Hippocampal formation (tissue), 2 donors: Measurements from ENCODE around the gene PARD6G.

ENCODE experiments used
- DNase-seq, 2 donors: peaks; one replicate each; lab custom pipeline; 2025; lab: John Stamatoyannopoulos, UW

The PARD6G gene

DNA sequence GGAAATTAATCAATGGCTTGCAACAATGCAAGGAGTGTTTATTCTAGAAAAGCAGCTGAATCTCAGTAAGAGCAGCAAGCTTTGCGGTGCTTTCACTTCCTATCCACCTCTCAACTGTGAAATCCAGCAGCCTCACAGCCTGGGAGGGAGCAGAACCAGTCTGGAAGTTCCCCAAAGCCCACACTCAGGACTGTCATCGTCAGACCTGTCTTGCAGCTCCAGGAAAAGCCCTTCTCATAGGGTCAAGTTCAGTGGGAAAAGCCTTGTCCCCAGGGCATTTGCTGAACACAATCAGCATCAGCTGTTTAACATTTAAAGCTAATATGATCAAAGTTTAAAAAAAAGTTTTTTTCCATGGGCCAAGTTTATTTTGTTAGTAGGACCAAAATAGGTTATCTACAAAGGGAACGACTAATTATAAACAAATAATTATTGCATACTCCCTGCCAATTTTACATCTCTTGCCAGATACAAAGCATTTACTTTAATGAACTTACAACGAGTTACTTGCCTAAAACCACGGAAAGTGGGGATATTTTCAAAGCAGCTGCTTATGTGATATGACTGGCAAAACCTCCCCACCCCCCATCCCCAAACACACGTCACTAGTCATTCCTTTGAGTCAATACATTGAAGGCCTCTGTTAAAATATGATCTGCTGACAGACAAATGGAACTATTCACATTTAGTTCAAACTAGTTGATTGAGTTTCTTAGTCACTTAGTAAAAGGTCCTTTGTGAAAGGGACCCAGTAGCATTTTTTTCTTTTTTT, 36.8 kb downstream of the PARD6G start:
- DNase-seq = no peak

DNA sequence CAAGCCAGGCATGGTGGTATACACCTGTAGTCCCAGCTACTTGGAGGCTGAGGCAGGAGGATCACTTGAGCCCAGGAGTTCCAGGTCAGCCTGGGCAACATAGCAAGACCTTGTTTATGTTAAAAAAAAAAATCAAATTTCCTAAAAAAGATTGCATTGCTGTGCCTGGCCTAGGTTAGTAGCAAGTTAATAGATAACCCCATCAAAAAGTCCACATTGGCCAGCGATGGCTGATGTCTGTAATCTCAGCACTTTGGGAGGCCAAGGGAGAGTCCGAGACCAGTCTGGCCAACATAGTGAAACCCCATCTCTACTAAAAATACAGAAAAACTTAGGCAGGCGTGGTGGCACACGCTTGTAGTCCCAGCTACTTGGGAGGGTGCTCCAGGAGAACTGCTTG, 38.7 kb downstream of the PARD6G start:
- DNase-seq = no peak

DNA sequence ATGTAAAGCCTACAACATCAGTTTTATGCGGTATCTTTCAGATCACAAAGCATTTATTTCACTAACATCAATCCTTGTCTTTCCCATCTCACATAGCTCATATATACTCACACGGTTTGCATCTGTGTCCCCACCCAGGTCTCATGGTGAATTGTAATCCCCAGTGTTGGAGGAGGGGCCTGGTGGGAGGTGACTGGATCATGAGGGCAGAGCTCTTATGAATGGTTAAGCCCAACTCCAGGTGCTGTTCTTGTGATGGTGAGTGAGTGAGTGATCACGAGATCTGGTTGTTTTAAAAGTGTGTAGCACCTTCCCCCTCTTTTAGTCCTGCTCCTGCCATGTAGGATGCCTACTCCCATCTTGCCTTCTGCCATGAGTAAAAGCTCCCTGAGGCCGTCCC, 42.0 kb downstream of the PARD6G start:
- DNase-seq = no peak

- DNase-seq = no peak
Observed at GRCh38 chr18:80204142-80204541, 43.2 kb downstream of the PARD6G start.

DNA sequence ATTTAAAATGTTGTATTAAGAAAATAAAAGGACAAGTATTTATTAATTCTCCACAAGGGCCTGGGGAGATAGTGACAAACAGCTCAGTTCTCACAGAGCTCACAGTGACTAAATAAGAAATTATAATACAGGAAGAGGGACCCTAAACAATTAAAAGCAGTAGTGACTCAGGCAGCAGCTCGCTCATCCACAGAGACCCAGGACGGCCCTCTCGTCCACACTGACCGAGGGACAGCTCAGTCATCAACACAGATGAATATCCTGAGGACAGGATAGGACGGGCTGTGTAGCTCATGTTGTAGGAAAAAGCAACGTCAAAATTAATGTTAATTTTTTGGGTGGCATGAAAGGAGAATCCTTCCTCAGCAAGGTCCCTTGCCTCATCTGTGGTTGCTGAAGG, 44.1 kb downstream of the PARD6G start:
- no peak for DNase-seq

DNA sequence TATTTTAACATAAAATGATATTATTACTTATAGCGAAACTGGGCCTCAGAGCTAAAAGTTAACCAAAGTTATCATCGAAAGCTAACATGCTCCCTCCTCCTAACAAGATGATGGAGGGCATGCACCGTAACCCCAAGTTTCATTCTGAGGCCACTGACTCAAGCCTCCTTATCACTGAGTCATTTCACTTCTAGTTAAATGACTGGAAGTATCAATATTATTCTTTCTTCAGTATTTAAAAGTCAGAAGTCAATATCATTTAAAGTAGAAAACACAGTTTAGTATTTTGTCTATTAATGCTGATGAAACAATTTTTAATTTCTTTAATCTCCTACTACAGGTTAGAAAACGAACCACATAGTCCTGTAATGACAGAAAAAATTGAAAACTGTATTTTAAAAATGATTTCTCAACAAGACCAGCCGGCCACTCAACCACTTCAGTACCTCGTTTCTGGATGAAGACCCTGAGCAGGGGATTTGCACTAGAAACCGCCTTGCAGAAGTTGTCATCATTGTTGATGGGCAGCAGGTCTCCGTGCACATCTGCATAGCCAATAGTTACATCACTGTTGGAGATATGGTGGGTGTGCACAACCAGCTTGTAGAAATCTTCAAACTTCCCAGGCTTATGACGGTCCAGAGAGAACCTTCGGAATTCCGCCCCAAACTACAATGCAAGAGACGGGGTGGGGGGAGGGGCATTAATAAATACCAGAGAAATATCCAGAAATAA, 44.9 kb downstream of the PARD6G start:
- DNase-seq = no peak

DNA sequence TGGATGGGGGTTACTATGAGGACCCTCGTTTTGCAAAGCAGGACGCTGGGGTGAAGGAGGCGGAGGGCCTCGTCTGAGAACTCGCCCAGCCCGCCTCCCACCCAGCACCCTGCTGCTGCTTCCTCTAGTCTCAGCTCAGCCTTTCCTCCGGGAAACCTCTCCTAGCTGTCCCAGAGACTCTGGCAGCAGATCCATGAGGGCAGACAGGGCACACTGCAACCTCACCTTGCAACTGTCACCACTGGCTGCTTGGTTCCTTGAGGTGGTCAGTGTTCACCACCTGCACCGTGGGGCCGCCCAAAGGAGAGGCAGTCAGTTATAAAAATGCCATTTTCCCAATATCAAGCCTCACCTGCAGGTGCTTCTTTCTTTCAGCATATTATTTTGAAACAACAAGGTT, 45.6 kb downstream of the PARD6G start:
- no peak for DNase-seq

GRCh38 chr18:80200932-80201672, 46.2 kb downstream of the PARD6G start:
- DNase-seq = peak in 1 of 2 donors; percentile 20

DNA sequence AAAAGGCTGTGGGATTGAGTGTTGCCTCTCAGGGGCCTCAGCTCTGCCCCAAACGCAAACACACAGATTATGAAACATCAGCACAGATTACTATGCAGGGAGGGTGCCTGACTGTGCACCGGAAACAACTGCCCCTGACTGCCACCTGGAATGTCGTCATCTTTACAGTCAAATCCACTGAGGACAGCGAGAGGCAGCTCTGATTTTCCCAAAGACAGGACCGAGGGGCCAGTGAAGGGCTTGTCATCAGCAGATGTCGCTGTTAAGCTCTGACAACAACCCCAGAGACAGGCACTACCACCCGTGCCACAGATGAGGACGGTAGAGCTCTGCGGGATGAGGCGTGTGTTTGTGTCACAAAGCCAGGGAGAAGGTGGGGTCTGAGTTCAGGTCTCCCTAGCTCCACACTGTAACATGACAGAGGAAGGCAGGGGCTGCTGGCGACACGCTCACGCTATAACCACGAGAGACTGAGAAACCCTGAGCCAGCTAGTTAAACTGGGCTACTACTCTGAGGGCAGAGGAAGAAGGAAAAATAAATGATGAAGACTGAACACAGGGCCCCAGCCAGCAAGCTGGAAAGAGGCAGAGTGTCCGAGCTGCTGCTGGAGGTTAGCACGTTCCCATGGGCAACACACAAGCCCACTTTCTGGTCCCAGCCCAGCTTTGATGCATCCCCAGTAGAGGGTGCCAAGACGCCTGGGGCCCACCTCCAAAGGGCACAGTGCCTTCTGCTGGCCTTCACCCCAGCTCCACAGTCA, 47.0 kb downstream of the PARD6G start:
- DNase-seq = peak; percentile 57 to 70

DNA sequence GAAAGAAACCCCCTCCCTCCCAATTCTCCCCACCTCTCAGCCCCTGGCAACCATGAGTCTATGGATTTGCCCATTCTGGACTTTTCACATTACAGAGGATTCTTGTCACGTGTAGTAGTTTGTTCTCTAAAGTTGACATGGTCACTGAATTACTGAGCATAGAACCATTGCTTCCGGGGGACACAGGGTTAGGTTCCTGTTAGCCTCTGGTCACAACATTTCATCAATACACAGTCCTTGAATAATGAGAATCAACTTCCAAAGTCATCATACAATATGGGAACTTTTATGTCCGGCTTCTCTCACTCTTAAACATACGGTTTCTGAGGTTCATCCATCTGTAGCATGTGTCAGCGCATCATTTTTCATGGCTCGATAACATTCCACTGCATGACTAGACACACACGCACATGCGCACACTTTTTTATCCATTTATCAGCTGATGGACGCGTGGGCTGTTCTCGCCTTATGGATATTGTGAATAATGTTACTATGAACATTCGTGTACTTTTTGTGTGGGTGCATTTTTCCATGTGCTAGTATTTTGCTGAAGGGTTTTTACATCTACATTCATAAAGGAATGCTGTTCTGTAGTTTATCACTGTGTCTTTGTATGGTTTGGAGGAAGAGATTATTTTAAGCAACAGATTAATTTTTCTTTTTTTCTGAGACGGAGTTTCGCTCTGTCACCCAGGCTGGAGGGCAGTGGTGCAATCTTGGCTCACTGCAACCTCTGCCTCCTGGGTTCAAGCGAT, 48.1 kb downstream of the PARD6G start:
- DNase-seq = no peak

GRCh38 chr18:80198391-80198790, 48.9 kb downstream of the PARD6G start:
- no peak for DNase-seq

DNA sequence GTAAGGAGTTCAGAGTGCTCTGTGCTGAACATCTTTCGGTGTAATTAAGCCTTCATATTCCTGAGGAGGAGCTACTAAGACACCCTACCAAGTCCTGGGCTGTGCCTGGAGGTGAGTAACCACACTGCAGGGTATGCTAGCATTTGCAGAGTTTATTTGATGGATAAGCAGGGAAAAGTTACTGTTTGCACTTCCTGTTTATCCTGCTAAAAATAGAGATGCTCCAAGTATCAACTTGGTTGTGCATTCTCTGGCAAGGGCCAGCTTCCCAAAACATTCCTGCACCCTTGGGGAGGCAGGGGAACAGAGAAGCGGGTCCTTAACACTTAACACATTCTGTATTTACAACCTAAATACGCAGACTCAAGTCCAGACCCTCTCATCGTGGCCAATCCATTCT, 49.8 kb downstream of the PARD6G start:
- DNase-seq = no peak

- DNase-seq = no peak
Observed at GRCh38 chr18:80196528-80197320, 50.6 kb downstream of the PARD6G start.

GRCh38 chr18:80194874-80195570, 52.3 kb downstream of the PARD6G start:
- DNase-seq = no peak

- DNase-seq = no peak
Observed at GRCh38 chr18:80193701-80194100, 53.6 kb downstream of the PARD6G start.

DNA sequence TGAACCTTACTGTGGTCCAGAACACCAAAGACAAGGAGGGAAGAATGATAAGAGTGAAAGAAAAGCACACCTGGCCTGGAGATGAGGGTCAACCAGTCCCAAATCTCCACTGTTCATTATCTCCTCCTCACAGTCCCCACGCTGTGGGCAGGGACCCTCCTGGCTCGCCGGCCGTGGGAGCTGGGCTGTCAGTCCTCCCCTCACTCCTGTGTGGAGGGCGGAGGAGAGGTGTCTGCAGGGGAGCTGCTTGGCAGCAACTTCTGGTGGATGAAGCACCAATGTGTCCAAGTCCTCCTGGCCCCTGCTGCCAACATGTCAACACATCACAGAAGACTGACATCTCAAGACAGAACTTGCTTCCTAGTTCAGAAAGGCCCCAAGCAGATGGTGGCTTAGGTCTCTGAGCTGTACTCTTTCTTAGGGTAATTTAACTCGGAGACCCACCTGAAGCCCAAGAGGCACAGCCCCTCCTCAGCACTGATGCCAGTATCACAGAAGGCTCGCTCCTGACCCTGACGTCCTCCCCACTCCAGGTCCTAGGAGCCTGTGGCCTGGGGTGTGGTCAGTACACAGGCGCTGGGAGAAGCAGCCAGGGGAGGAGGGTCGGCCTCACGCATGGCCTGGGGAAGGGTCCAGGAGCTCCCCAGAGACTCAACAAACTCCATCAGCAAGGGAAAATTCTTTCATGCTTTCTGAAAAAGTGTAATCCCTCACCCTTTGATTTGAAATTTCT, 54.5 kb downstream of the PARD6G start:
- no peak for DNase-seq

- no peak for DNase-seq
Observed at GRCh38 chr18:80191907-80192652, 55.2 kb downstream of the PARD6G start.

DNA sequence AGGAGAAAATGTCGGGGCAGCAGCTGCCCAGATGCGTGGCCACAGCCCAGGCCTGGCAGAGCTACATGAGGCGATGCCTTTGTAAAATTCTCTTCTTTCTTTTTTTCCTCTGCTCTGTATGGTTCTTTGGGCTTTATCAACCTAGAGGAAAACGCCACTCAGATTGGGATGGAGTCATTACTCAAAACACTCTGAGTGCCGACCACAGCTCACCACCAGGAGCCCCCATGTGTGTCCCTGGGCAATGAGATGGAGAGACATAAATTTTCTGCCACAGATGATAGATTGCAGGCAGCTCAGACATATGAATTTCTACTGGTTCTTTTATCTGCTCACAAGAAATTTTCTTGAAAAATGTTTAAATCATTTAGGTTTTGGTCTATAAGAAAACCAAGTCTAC, 56.0 kb downstream of the PARD6G start:
- no peak for DNase-seq
